H1 (cell line): ENCODE data around the gene DOCK9. TPM values are rescaled to one million over a fixed set of nuclear protein-coding genes. Genes with fewer than 3 reads are reported as not detected.

Experiments
- CTCF ChIA-PET: fragments of 300-600 bp; sonication (Branson Sonifier 250); formaldehyde crosslinking; loops from one replicate; lab custom pipeline; 2021; ENCODE audit not compliant: partially characterized antibody; lab: Charles Lee
- POLR2A ChIA-PET: fragments of 300-600 bp; sonication (Branson Sonifier 250); formaldehyde crosslinking; loops from one replicate; lab custom pipeline; 2021; ENCODE audit warnings: inconsistent platforms; ENCODE audit not compliant: partially characterized antibody; lab: Charles Lee
- DNase-seq, 2 experiments: peaks; one replicate each; pipeline versions ENCODE4 v3.0.0 to v3.0.0-alpha.2; 2010 to 2022; ENCODE audit warnings: low spot score in 2 of 2, low read depth in 1 of 2, mixed read lengths in 1 of 2
- FAIRE-seq: peaks from 2 replicates; lab custom pipeline; 2011; peaks lifted over from hg19 to GRCh38; lab: Jason Lieb, UNC
- H2AFZ ChIP-seq: 2 replicates; pipeline ENCODE4 v1.8.1; 2012; ENCODE audit warnings: low read length, inconsistent platforms
- H2AK5ac ChIP-seq: 2 replicates; pipeline ENCODE4 v1.6.1; 2013; ENCODE audit warnings: low read depth, low read length
- H2BK120ac ChIP-seq: replicated peaks from 2 replicates; pipeline ENCODE3; 2013; ENCODE audit warnings: low read depth, low read length, inconsistent platforms
- H2BK12ac ChIP-seq: 2 replicates; pipeline ENCODE4 v1.6.1; 2013; ENCODE audit warnings: low read depth, low read length
- H2BK15ac ChIP-seq: 2 replicates; pipeline ENCODE4 v1.6.1; 2013; ENCODE audit warnings: low read length
- H2BK20ac ChIP-seq: 2 replicates; pipeline ENCODE4 v1.6.1; 2013; ENCODE audit warnings: low read length
- H2BK5ac ChIP-seq: 2 replicates; pipeline ENCODE4 v1.6.1; 2013; ENCODE audit warnings: low read depth, low read length
- H3K14ac ChIP-seq: 2 replicates; pipeline ENCODE4 v1.6.1; 2013; ENCODE audit warnings: inconsistent platforms; ENCODE audit not compliant: insufficient read length
- H3K18ac ChIP-seq: 2 replicates; pipeline ENCODE4 v1.6.1; 2013; ENCODE audit warnings: low read length; ENCODE audit errors: extremely low read depth
- H3K23ac ChIP-seq: 2 replicates; pipeline ENCODE4 v1.6.1; 2013; ENCODE audit warnings: inconsistent platforms; ENCODE audit not compliant: insufficient read length
- H3K23me2 ChIP-seq: 2 replicates; pipeline ENCODE4 v1.6.1; 2013; ENCODE audit warnings: low read depth, low read length
- H3K27ac ChIP-seq: 2 replicates; pipeline ENCODE4 v1.6.1; 2011; ENCODE audit warnings: low read depth, low read length, inconsistent platforms
- H3K27me3 ChIP-seq, 4 experiments: replicated peaks in 1 of 4; 1 replicate in 1 of 4; 2 replicates in 3 of 4; pipeline versions ENCODE4 v1.6.1 to v1.8.1; 2011 to 2013; ENCODE audit warnings: low read length in 3 of 4, mild to moderate bottlenecking in 3 of 4, inconsistent platforms in 2 of 4, mixed read lengths in 2 of 4, moderate library complexity in 1 of 4; ENCODE audit not compliant: control insufficient read depth in 3 of 4, insufficient read depth in 3 of 4; ENCODE audit errors: extremely low read depth in 1 of 4
- H3K36me3 ChIP-seq, 4 experiments: 2 replicates each; pipeline versions ENCODE4 v1.6.1 to v1.8.1; 2011 to 2013; ENCODE audit warnings: mild to moderate bottlenecking in 4 of 4, low read length in 3 of 4, moderate library complexity in 2 of 4, control low read depth in 1 of 4, inconsistent platforms in 1 of 4; ENCODE audit not compliant: insufficient read depth in 4 of 4, control insufficient read depth in 2 of 4
- H3K4ac ChIP-seq: replicated peaks from 2 replicates; pipeline ENCODE3; 2013; ENCODE audit warnings: low read length, low read depth, mixed read lengths, inconsistent platforms; ENCODE audit not compliant: insufficient read length
- H3K4me1 ChIP-seq, 4 experiments: replicated peaks in 1 of 4; 1 replicate in 1 of 4; 2 replicates in 3 of 4; pipeline versions ENCODE4 v1.6.1 to v1.8.1; 2011 to 2013; ENCODE audit warnings: low read length in 3 of 4, inconsistent platforms in 2 of 4, mixed read lengths in 1 of 4; ENCODE audit not compliant: insufficient read depth in 4 of 4, control insufficient read depth in 3 of 4
- H3K4me2 ChIP-seq, 2 experiments: 2 replicates each; pipeline versions ENCODE4 v1.6.1 to v1.8.1; 2011 to 2013; ENCODE audit warnings: low read depth in 2 of 2, low read length in 2 of 2, control low read depth in 1 of 2, inconsistent platforms in 1 of 2, mild to moderate bottlenecking in 1 of 2; ENCODE audit not compliant: insufficient read depth in 1 of 2
- H3K4me3 ChIP-seq, 4 experiments: fragments of 200-600, 300-600 bp in 1 of 4; sonication (generic), shearing (Covaris generic), sonication (Bioruptor Twin) in 1 of 4; 2 replicates each; pipeline versions ENCODE4 v1.5.1 to v1.8.1; 2011 to 2016; ENCODE audit warnings: low read length in 4 of 4, low read depth in 3 of 4, control low read depth in 2 of 4, inconsistent platforms in 2 of 4, mild to moderate bottlenecking in 2 of 4, mixed read lengths in 1 of 4, moderate library complexity in 1 of 4; ENCODE audit not compliant: insufficient read depth in 2 of 4; ENCODE audit errors: extremely low read depth in 1 of 4
- H3K56ac ChIP-seq: replicated peaks from 2 replicates; pipeline ENCODE3; 2013; ENCODE audit warnings: low read depth, mild to moderate bottlenecking, mixed read lengths, low read length, inconsistent platforms; ENCODE audit not compliant: insufficient read length
- H3K79me1 ChIP-seq: 2 replicates; pipeline ENCODE4 v1.6.1; 2013; ENCODE audit warnings: low read depth, low read length, control low read depth
- H3K79me2 ChIP-seq, 2 experiments: 2 replicates each; pipeline versions ENCODE4 v1.6.1 to v1.8.1; 2012 to 2013; ENCODE audit warnings: low read length in 2 of 2, mild to moderate bottlenecking in 2 of 2, inconsistent platforms in 1 of 2; ENCODE audit not compliant: insufficient read depth in 2 of 2, control insufficient read depth in 1 of 2
- H3K9ac ChIP-seq, 4 experiments: replicated peaks in 1 of 4; 1 replicate in 1 of 4; 2 replicates in 3 of 4; pipeline versions ENCODE4 v1.6.1 to v1.8.1; 2011 to 2013; ENCODE audit warnings: low read depth in 3 of 4, low read length in 3 of 4, control low read depth in 2 of 4, mild to moderate bottlenecking in 2 of 4, moderate library complexity in 2 of 4, inconsistent platforms in 1 of 4; ENCODE audit errors: extremely low read depth in 1 of 4
- H3K9me3 ChIP-seq, 2 experiments: 2 replicates each; pipeline versions ENCODE4 v1.6.1 to v1.8.1; 2012 to 2013; ENCODE audit warnings: mild to moderate bottlenecking in 2 of 2, moderate library complexity in 2 of 2, control low read depth in 1 of 2, inconsistent platforms in 1 of 2, low read depth in 1 of 2, low read length in 1 of 2, mixed read lengths in 1 of 2; ENCODE audit not compliant: insufficient read depth in 2 of 2
- H4K20me1 ChIP-seq, 2 experiments: replicated peaks in 1 of 2; 2 replicates each; pipeline versions ENCODE3 to v1.8.1; 2011 to 2013; ENCODE audit warnings: inconsistent platforms in 2 of 2, low read length in 2 of 2, mild to moderate bottlenecking in 1 of 2; ENCODE audit not compliant: insufficient read depth in 2 of 2, control insufficient read depth in 1 of 2
- H4K5ac ChIP-seq: 2 replicates; pipeline ENCODE4 v1.6.1; 2013; ENCODE audit warnings: low read length, low read depth, mixed read lengths, inconsistent platforms; ENCODE audit not compliant: insufficient read length
- H4K8ac ChIP-seq: 2 replicates; pipeline ENCODE4 v1.8.0; 2013; ENCODE audit warnings: mild to moderate bottlenecking, moderate library complexity, low read length, inconsistent platforms; ENCODE audit not compliant: insufficient read depth; ENCODE audit errors: extremely low read depth
- H4K91ac ChIP-seq: replicated peaks from 2 replicates; pipeline ENCODE3; 2013; ENCODE audit warnings: low read length, mixed read lengths, inconsistent platforms; ENCODE audit not compliant: insufficient read length
- BRCA1 ChIP-seq: IDR thresholded peaks from 2 replicates; pipeline ENCODE4 v1.6.1; 2012; ENCODE audit warnings: low read depth, low read length, improper control_type of control experiment
- FOSL1 ChIP-seq: IDR thresholded peaks from 2 replicates; pipeline ENCODE4 v1.6.1; 2011; ENCODE audit warnings: mild to moderate bottlenecking, low read depth, low read length, moderate library complexity; ENCODE audit not compliant: insufficient read depth
- JUN ChIP-seq: IDR thresholded peaks from 2 replicates; pipeline ENCODE4 v1.6.1; 2011; ENCODE audit warnings: low read depth, mild to moderate bottlenecking, improper control_type of control experiment, low read length
- MAFK ChIP-seq: IDR thresholded peaks from 2 replicates; pipeline ENCODE4 v1.6.1; 2012; ENCODE audit warnings: low read depth, mild to moderate bottlenecking, improper control_type of control experiment, low read length
- PHF8 ChIP-seq: fragments of 200-600 bp; sonication (generic); conservative IDR thresholded peaks from 2 replicates; pipeline ENCODE4 v1.7.1; 2012; ENCODE audit warnings: low read depth, mild to moderate bottlenecking, inconsistent platforms, low read length, moderate library complexity
- POLR2A ChIP-seq, 2 experiments: IDR thresholded peaks; 1 replicate in 1 of 2; 2 replicates in 1 of 2; pipeline ENCODE4 v1.6.1; 2011; ENCODE audit warnings: low read depth in 2 of 2, low read length in 2 of 2, mild to moderate bottlenecking in 2 of 2; ENCODE audit errors: control extremely low read depth in 1 of 2
- SAP30 ChIP-seq: fragments of 300-600 bp; sonication (generic); IDR thresholded peaks from 2 replicates; pipeline ENCODE4 v1.7.1; 2012; ENCODE audit warnings: low read length, moderate library complexity, mild to moderate bottlenecking, inconsistent platforms; ENCODE audit not compliant: insufficient read depth, insufficient replicate concordance
- TEAD4 ChIP-seq: IDR thresholded peaks from 2 replicates; pipeline ENCODE4 v1.6.1; 2012; ENCODE audit warnings: low read depth, low read length, inconsistent platforms, mixed read lengths
- WGBS, 2 experiments: shearing (Covaris generic) in 1 of 2; methylation state at CpG; one replicate each; pipeline versions ENCODE4 v1.1.6 to v1.1.7; 2013 to 2015; ENCODE audit warnings: low lambda C conversion rate in 2 of 2, mixed read lengths in 2 of 2, inconsistent platforms in 1 of 2, low coverage in 1 of 2, missing lambda C conversion rate in 1 of 2; ENCODE audit not compliant: insufficient replicate concordance in 2 of 2, insufficient coverage in 1 of 2, insufficient read length in 1 of 2; ENCODE audit errors: extremely low coverage in 1 of 2, missing lambda C conversion rate in 1 of 2; 5-methylcytosine and 5-hydroxymethylcytosine counted together
- polyA plus RNA-seq, 7 experiments: library from polyadenylated mRNA; depleted of rRNA in 3 of 7; stranded (reverse) in 5 of 7; unstranded in 2 of 7; fragments of >200 nt in 5 of 7; fragments of 200-250 nt in 2 of 7; gene quantifications; 1 replicate in 5 of 7; 2 replicates in 1 of 7; 4 replicates in 1 of 7; pipeline versions ENCODE4 v1.2.1 to v1.2.3, GENCODE V29; 2011 to 2013; ENCODE audit warnings: missing spikeins in 2 of 7, mixed read lengths in 2 of 7
- total RNA-seq: library from RNA; stranded (reverse); fragmentation: NEBNext Ultra II Directional; extraction: Animal tissue kit (Norgen Biotek cat#: 25700); gene quantifications from 2 replicates; pipeline ENCODE4 v1.2.1, GENCODE V29; 2021
- TF ChIP-seq, protein P1 (sequence below): IDR thresholded peaks from 2 replicates; pipeline ENCODE4 v1.6.1; 2011; ENCODE audit warnings: low read depth, mild to moderate bottlenecking, low read length; ENCODE audit not compliant: insufficient read depth

Gene DOCK9
- total and polyA plus RNA-seq, 2 of the 8 experiments (the other 6 are each of a cell fraction or from before 2014, with no cell fraction given): 21.6 to 31.5 TPM

DNA sequence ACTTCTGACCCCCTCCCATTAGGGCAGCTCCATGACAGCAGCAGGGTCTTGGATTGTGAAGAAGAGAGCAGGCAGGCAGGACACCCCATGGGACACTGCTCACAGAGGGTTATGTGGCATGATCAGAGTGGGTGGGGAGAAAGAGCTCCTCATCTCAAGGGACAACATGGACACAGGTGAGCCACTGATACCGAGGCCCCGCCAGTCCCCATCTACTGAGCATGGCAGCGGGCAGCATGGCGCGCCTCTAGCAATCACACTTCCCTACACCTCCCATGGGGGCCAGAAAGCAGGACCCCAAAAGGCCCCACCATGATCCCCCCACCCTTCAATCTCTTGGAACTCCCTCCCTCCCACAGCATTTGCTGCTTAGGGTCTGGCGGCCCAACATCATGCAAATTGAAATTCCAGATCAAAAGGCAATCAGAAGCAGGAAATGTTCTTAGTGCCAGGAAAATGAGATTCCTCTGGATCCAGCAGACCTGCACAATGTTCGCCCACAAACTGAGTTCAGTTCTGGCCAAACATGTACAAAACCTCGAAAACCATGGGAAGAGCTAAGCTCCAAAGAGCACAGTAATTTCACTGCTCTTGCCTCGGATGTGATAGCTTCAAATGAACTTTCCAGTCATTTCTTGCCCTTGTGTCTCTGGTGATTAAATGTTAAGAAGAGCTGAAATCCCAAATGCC, 14.8 kb downstream of the DOCK9 start:
- H2AFZ ChIP-seq: no peak overlapping the region
- no peak overlapping the region for H4K8ac ChIP-seq
- 95% methylated on average over 9 of the region's 9 CpGs; no CpG with 5 or more reads in 1 of the 2 experiments for WGBS, 2 experiments
- H3K18ac ChIP-seq: no peak overlapping the region
- peaks cover 0 to 2% (median 0%) of the 10 kb centered on the region in 4 experiments; a peak in 1 of 7 replicates for H3K27me3 ChIP-seq
- ChIA-PET CTCF (interaction anchor here (0.6 to 1.9 kb wide), 5 partner anchors 9 to 123 kb away, joined by 3 to 6 read pairs (median 4); no protein-coding TSS in a partner anchor), POLR2A (no interaction called here)
- no peak overlapping the region for H4K91ac ChIP-seq
- H2BK20ac ChIP-seq: no peak overlapping the region
- H4K20me1 ChIP-seq: no peaks in the 10 kb centered on the region
- no peak overlapping the region for H3K14ac ChIP-seq
- FAIRE-seq: no peak
- no peak overlapping the region for H3K4ac ChIP-seq
- no peaks in the 10 kb centered on the region for H3K79me1 ChIP-seq
- H2BK5ac ChIP-seq: no peak overlapping the region
- no peaks in the 10 kb centered on the region for H3K36me3 ChIP-seq
- H3K9ac ChIP-seq: no peak overlapping the region; a peak in 1 of 7 replicates
- H2AK5ac ChIP-seq: no peak overlapping the region; the same call in 1 of the 2 replicates
- H3K4me1 ChIP-seq: no peaks in the 10 kb centered on the region
- no peak overlapping the region for H2BK12ac ChIP-seq
- H4K5ac ChIP-seq: no peak overlapping the region
- no peak overlapping the region for H3K4me2 ChIP-seq
- no peak overlapping the region for H3K27ac ChIP-seq
- H3K4me3 ChIP-seq: no peak overlapping the region
- no peak overlapping the region for H3K23ac ChIP-seq
- DNase-seq: no peak
- no peaks in the 10 kb centered on the region for H3K9me3 ChIP-seq
- no peak overlapping the region for H2BK120ac ChIP-seq
- H3K79me2 ChIP-seq: no peaks in the 10 kb centered on the region
- no peak overlapping the region for H2BK15ac ChIP-seq
- H3K56ac ChIP-seq: no peak overlapping the region
- H3K23me2 ChIP-seq: no peaks in the 10 kb centered on the region
- TF ChIP-seq JUN (no peak), MAFK (no peak), BRCA1 (no peak), TEAD4 (no peak), SAP30 (no peak), POLR2A (IDR thresholded peaks at IDR 0.05; ENCODE audit: control extremely low read depth in 1 of 2, low read depth in 2 of 2, low read length in 2 of 2) (no peak), FOSL1 (no peak), PHF8 (no peak)
- TF ChIP-seq, protein P1, sequence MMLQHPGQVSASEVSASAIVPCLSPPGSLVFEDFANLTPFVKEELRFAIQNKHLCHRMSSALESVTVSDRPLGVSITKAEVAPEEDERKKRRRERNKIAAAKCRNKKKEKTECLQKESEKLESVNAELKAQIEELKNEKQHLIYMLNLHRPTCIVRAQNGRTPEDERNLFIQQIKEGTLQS: no peak
